Esophagus muscularis mucosa (tissue), 4 donors: ENCODE results near the gene TAGLN. TPM values are rescaled to one million over a fixed set of nuclear protein-coding genes. Genes with fewer than 3 reads are reported as not detected.

Experiments used
- DNase-seq: peaks from one replicate; pipeline ENCODE4 v3.0.0-alpha.2; 2017; ENCODE audit errors: extremely low spot score
- H3K27ac ChIP-seq, 4 donors: fragments of 200-600 bp; sonication (generic); replicated peaks in 1 of 4; 1 replicate in 3 of 4; 2 replicates in 1 of 4; pipeline ENCODE4 v1.5.1; 2016 to 2019; ENCODE audit warnings: mild to moderate bottlenecking in 1 of 4
- H3K27me3 ChIP-seq, 4 donors: fragments of 200-600 bp; sonication (generic); one replicate each; pipeline versions ENCODE4 v1.5.1 to v1.6.0; 2016 to 2019
- H3K36me3 ChIP-seq, 4 donors: fragments of 200-600 bp; sonication (generic); one replicate each; pipeline ENCODE4 v1.5.1; 2016 to 2019
- H3K4me1 ChIP-seq, 4 donors: fragments of 200-600 bp; sonication (generic); one replicate each; pipeline ENCODE4 v1.5.1; 2016 to 2019
- H3K4me3 ChIP-seq, 4 donors: fragments of 200-600 bp; sonication (generic); 1 replicate in 2 of 4; 2 replicates in 2 of 4; pipeline ENCODE4 v1.5.1; 2016 to 2019; ENCODE audit warnings: mild to moderate bottlenecking in 4 of 4, moderate library complexity in 1 of 4
- H3K9me3 ChIP-seq, 4 donors: fragments of 200-600 bp; sonication (generic); 1 replicate in 3 of 4; 2 replicates in 1 of 4; pipeline ENCODE4 v1.5.1; 2016 to 2019
- CTCF ChIP-seq, 3 experiments: fragments of 200-600 bp in 2 of 3; fragments of 450-650 bp in 1 of 3; sonication (generic) in 2 of 3; IDR thresholded peaks; one replicate each; pipeline ENCODE4 v1.5.1; 2017 to 2019; ENCODE audit warnings: antibody characterized with exemption in 3 of 3, mild to moderate bottlenecking in 2 of 3, moderate library complexity in 1 of 3
- EP300 ChIP-seq: sonication (generic); formaldehyde crosslinking; IDR thresholded peaks from one replicate; pipeline ENCODE4 v1.6.1; 2017; ENCODE audit warnings: antibody characterized with exemption
- POLR2A ChIP-seq: fragments of 450-650 bp; IDR thresholded peaks from one replicate; pipeline ENCODE4 v1.6.1; 2017; ENCODE audit warnings: antibody characterized with exemption, moderate library complexity, mild to moderate bottlenecking, low read depth
- POLR2AphosphoS5 ChIP-seq, 2 donors: sonication (generic); formaldehyde crosslinking; IDR thresholded peaks; one replicate each; pipeline ENCODE4 v1.6.1; 2017; ENCODE audit warnings: antibody characterized with exemption in 2 of 2
- WGBS: methylation state at CpG from one replicate; pipeline ENCODE4 v1.1.5; 2018; 5-methylcytosine and 5-hydroxymethylcytosine counted together
- intact Hi-C: fragments of 100-400 bp; cut with DNase I; formaldehyde crosslinking; loops from one replicate; pipeline ENCODE4 v1.15.1; 2023
- total RNA-seq, 4 donors: library from RNA; depleted of rRNA; stranded (reverse); fragments of >200 nt; gene quantifications; one replicate each; pipeline versions ENCODE4 v1.1.0 to v1.2.1, GENCODE V29; 2016

The TAGLN gene
- total RNA-seq: over 10,000 TPM; 12,513 to 19,293 (median 14,679) TPM

- Histone ChIP-seq H3K9me3 (no peaks in the 10 kb centered on the region), H3K4me3 (peak within 1 kb of the TSS; percentile 66 to 88 (median 78)), H3K27me3 (no peaks in the 10 kb centered on the region), H3K4me1 (peaks cover 22 to 58% (median 41%) of the 10 kb centered on the region in 4 donors), H3K36me3 (peaks cover 14 to 55% (median 41%) of the 10 kb centered on the region in 4 donors), H3K27ac (peak within 1 kb of the TSS; percentile 94 to 97 (median 96))
- intact Hi-C loops: loop anchor here (2.0 kb wide), 1 partner anchor 26 kb away; no protein-coding TSS in a partner anchor
- 21% methylated on average over 19 of the region's 34 CpGs for WGBS
- TF ChIP-seq POLR2AphosphoS5 (IDR thresholded peaks at IDR 0.05): peak; percentile 86 to 99
- TF ChIP-seq POLR2A: peak; percentile 55
- TF ChIP-seq CTCF (IDR thresholded peaks at IDR 0.05): no peak
- no peak for TF ChIP-seq EP300
- DNase-seq: no peak
Measured at GRCh38 chr11:117199053-117199915, at the start of gene TAGLN. Gene TAGLN, plus strand, starts transcription at chr11:117199370. Its CDS starts 3,644 bp downstream, at chr11:117203014.

GRCh38 chr11:117152066-117152465 lies 47.1 kb upstream of the TAGLN start:
- Histone ChIP-seq H3K9me3 (no peaks in the 10 kb centered on the region), H3K27ac (no peak overlapping the region), H3K4me1 (peaks cover 31 to 89% (median 58%) of the 10 kb centered on the region in 4 donors), H3K27me3 (no peaks in the 10 kb centered on the region), H3K4me3 (no peak overlapping the region), H3K36me3 (peaks cover 9 to 54% (median 22%) of the 10 kb centered on the region in 4 donors)
- intact Hi-C loops: no loop called here
- 54% methylated on average over 2 of the region's 2 CpGs for WGBS
- no peak for DNase-seq
- TF ChIP-seq POLR2A: no peak
- TF ChIP-seq CTCF (IDR thresholded peaks at IDR 0.05): no peak
- TF ChIP-seq POLR2AphosphoS5 (IDR thresholded peaks at IDR 0.05): no peak

- no peaks in the 10 kb centered on the region for H3K9me3 ChIP-seq
- no peak for DNase-seq
- no peak overlapping the region for H3K4me3 ChIP-seq
- no peak for TF ChIP-seq POLR2A
- no peak overlapping the region for H3K27ac ChIP-seq
- peaks cover 6 to 46% (median 18%) of the 10 kb centered on the region in 4 donors for H3K36me3 ChIP-seq
- intact Hi-C loops: no loop called here
- 88% methylated on average over 5 of the region's 5 CpGs for WGBS
- H3K4me1 ChIP-seq: peaks cover 15 to 84% (median 54%) of the 10 kb centered on the region in 4 donors
- no peaks in the 10 kb centered on the region for H3K27me3 ChIP-seq
Measured at GRCh38 chr11:117154468-117154867, 44.7 kb upstream of the TAGLN start.

DNA sequence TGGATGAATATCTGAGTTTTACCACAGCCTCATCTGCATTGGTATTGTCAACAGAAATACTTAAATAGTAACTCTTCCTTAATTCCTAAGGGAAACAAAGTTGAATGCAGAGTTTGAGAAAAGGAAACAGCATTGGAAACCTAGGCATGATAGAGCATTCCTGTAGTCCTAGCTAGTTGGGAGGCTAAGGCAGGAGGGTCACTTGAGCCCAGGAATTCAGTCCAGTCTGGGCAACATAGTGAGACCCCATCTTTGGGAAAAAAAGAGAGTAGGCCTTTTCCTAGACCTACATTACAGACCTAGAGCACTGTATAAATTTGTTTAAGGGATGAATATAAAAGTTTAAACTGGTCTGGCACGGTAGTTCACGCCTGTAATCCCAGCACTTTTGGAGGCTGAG lies 41.7 kb upstream of the TAGLN start:
- TF ChIP-seq CTCF (IDR thresholded peaks at IDR 0.05) (no peak), POLR2A (no peak), EP300 (no peak), POLR2AphosphoS5 (IDR thresholded peaks at IDR 0.05) (no peak)
- Histone ChIP-seq H3K36me3 (peaks cover 17 to 73% (median 41%) of the 10 kb centered on the region in 4 donors), H3K27ac (no peak overlapping the region), H3K9me3 (no peaks in the 10 kb centered on the region), H3K4me3 (no peak overlapping the region), H3K27me3 (no peaks in the 10 kb centered on the region), H3K4me1 (peaks cover 3 to 67% (median 40%) of the 10 kb centered on the region in 4 donors)
- no peak for DNase-seq
- 96% methylated on average over 2 of the region's 2 CpGs for WGBS
- intact Hi-C loops: no loop called here

- TF ChIP-seq EP300: no peak
- TF ChIP-seq POLR2AphosphoS5 (IDR thresholded peaks at IDR 0.05): no peak
- TF ChIP-seq CTCF (IDR thresholded peaks at IDR 0.05): no peak
- no peak for TF ChIP-seq POLR2A
- WGBS: 86% methylated on average over 2 of the region's 2 CpGs
- intact Hi-C loops: no loop called here
- no peak overlapping the region for H3K27ac ChIP-seq
- peaks cover 3 to 45% (median 37%) of the 10 kb centered on the region in 4 donors for H3K4me1 ChIP-seq
- H3K4me3 ChIP-seq: no peak overlapping the region
- DNase-seq: no peak
- no peaks in the 10 kb centered on the region for H3K27me3 ChIP-seq
- no peaks in the 10 kb centered on the region for H3K9me3 ChIP-seq
- H3K36me3 ChIP-seq: peaks cover 41 to 75% (median 51%) of the 10 kb centered on the region in 4 donors
Measured at GRCh38 chr11:117159892-117160291, 39.3 kb upstream of the TAGLN start.
